Measurements from ENCODE around the gene MUC22.

Gene MUC22

DNA sequence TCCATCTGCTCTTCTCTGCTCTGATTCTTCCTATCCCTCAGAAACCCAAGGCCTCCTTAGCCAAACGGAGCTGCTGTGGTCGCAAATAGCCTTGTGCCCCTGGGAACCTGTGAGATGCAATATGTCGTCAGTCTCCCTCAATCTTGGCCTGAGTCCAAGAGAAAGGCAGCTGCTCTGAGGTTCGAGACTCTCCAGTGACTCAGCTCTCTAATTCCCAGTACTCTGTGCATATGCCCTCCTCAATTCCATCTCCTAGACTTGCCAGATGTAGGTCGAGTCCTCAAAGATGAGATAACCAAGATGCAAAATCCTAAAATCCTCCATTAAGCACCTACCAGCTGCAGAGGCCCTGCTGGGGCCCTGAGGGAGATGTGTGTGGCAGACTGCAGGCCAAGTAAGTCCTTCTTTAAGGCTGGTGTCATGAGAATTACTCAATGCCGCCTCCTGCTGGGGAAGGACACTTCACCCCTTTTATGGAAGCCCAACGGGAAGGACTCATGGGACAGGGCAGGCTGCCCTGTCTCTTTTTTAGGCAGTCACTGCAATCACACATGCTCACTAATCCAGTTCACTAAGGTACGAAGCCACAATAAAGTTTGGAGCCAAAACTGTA lies 73.6 kb downstream of the MUC22 start:
- Histone ChIP-seq H3K9me2 (replicated peaks; ENCODE audit: insufficient read depth, low read length) (no peaks in the 10 kb centered on the region), H3K27ac (ENCODE audit: low read depth, low read length) (no peak overlapping the region), H4K20me1 (ENCODE audit: low read depth, low read length) (no peaks in the 10 kb centered on the region), H2AFZ (ENCODE audit: low read depth, low read length, severe bottlenecking) (no peak overlapping the region), H3K9ac (ENCODE audit: low read length) (no peak overlapping the region), H3K27me3 (ENCODE audit: low read length) (no peaks in the 10 kb centered on the region), H3K4me2 (ENCODE audit: low read depth, low read length, poor library complexity, severe bottlenecking) (no peak overlapping the region), H3K79me2 (ENCODE audit: insufficient read depth, low read length) (no peaks in the 10 kb centered on the region), H3K9me3 (ENCODE audit: insufficient read depth, low read length) (no peaks in the 10 kb centered on the region), H3K36me3 (ENCODE audit: low read length) (no peaks in the 10 kb centered on the region), H3F3A (ENCODE audit: insufficient read depth) (no peaks in the 10 kb centered on the region), H3K4me3 (ENCODE audit: insufficient read depth, low read length, poor library complexity, severe bottlenecking) (no peak overlapping the region)
- no peak for TF ChIP-seq EZH2phosphoT487 (conservative IDR thresholded peaks at IDR 0.05; ENCODE audit: low read length)
- TF ChIP-seq, protein P1, sequence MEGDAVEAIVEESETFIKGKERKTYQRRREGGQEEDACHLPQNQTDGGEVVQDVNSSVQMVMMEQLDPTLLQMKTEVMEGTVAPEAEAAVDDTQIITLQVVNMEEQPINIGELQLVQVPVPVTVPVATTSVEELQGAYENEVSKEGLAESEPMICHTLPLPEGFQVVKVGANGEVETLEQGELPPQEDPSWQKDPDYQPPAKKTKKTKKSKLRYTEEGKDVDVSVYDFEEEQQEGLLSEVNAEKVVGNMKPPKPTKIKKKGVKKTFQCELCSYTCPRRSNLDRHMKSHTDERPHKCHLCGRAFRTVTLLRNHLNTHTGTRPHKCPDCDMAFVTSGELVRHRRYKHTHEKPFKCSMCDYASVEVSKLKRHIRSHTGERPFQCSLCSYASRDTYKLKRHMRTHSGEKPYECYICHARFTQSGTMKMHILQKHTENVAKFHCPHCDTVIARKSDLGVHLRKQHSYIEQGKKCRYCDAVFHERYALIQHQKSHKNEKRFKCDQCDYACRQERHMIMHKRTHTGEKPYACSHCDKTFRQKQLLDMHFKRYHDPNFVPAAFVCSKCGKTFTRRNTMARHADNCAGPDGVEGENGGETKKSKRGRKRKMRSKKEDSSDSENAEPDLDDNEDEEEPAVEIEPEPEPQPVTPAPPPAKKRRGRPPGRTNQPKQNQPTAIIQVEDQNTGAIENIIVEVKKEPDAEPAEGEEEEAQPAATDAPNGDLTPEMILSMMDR (IDR thresholded peaks at IDR 0.05; ENCODE audit: insufficient read depth, low read length, poor library complexity, severe bottlenecking): peak; percentile 15
